ENCODE results near the gene BBS9. TPM values are rescaled to one million over a fixed set of nuclear protein-coding genes. Genes with fewer than 3 reads are reported as not detected.

Gene BBS9
- total RNA-seq, 5 donors from 2014 or later (not counting 1 experiment from before 2014, with no cell fraction given) = 18.5 to 28.8 (median 20.9) TPM

- Histone ChIP-seq H3K27ac (ENCODE audit: low read length) (no peak overlapping the region), H3K4me1 (ENCODE audit: control insufficient read depth in 1 of 2, extremely low read depth in 1 of 2, insufficient read depth in 2 of 2, low read length in 2 of 2) (peaks cover 0 to 3% of the 10 kb centered on the region in 2 experiments), H3K4me3 (ENCODE audit: control insufficient read depth in 1 of 2, extremely low read depth in 1 of 2, low read length in 1 of 2) (no peak overlapping the region), H3K9me3 (no peaks in the 10 kb centered on the region), H3K36me3 (ENCODE audit: control insufficient read depth in 2 of 2, extremely low read depth in 1 of 2, insufficient read depth in 1 of 2, low read length in 1 of 2) (peaks cover 0 to under 1% of the 10 kb centered on the region in 2 donors), H3K27me3 (replicated peaks in 1 of 2; ENCODE audit: control insufficient read depth in 2 of 2, extremely low read depth in 1 of 2, insufficient read depth in 2 of 2, low read length in 1 of 2) (no peaks in the 10 kb centered on the region)
- H3K4me1 Mint-ChIP-seq = peaks cover 7 to 9% (median 8%) of the 10 kb centered on the region in 3 donors
- no peaks in the 10 kb centered on the region for H3K27me3 Mint-ChIP-seq
- WGBS (ENCODE audit: insufficient coverage) = 44% methylated on average over 2 of the region's 3 CpGs
- POLR2A ChIA-PET = no interaction called here
- H3K9me3 Mint-ChIP-seq = no peaks in the 10 kb centered on the region
- CTCF ChIA-PET = interaction anchor here (0.6 to 3.7 kb wide), 9 partner anchors 11 to 747 kb away, joined by 3 to 27 read pairs (median 4); no protein-coding TSS in a partner anchor
- no peak overlapping the region for H3K27ac Mint-ChIP-seq
- DNase-seq (peak in 1 of 35 experiments; percentile 62), ATAC-seq (replicated peaks in 1 of 4) (no peak)
- H3K36me3 Mint-ChIP-seq = peaks cover 8% of the 10 kb centered on the region
- H3K4me3 Mint-ChIP-seq = no peak overlapping the region
Observed at GRCh38 chr7:33185786-33186185, 56.4 kb downstream of the BBS9 start.

DNA sequence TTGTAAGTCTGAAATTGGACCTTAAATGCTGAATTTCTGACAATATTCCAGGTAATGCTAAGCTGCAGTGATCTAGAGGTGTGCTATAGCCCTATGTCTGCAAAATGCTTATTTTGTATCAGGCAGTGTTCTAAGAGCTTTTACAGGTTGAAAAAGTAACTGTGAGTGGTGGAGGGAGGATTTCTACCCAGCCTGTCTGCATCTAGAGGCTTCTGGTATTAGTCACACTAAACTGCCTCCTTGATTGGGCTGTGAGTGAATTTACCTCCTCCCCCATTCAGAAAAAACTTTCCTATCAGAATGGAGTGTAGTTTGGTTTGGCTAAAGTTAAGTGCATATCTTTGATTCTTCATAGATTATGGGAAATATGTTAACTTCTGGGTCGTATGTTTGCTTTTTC, 56.8 kb downstream of the BBS9 start:
- Mint-ChIP-seq H3K9me3 (no peaks in the 10 kb centered on the region), H3K4me1 (peaks cover 11 to 13% (median 12%) of the 10 kb centered on the region in 3 donors), H3K4me3 (no peak overlapping the region), H3K27me3 (no peaks in the 10 kb centered on the region), H3K36me3 (peaks cover 4% of the 10 kb centered on the region), H3K27ac (no peak overlapping the region)
- Histone ChIP-seq H3K9me3 (no peaks in the 10 kb centered on the region), H3K4me1 (ENCODE audit: control insufficient read depth in 1 of 2, extremely low read depth in 1 of 2, insufficient read depth in 2 of 2, low read length in 2 of 2) (peaks cover 2 to 6% of the 10 kb centered on the region in 2 experiments), H3K27ac (ENCODE audit: low read length) (no peak overlapping the region), H3K4me3 (ENCODE audit: control insufficient read depth in 1 of 2, extremely low read depth in 1 of 2, low read length in 1 of 2) (no peak overlapping the region), H3K27me3 (replicated peaks in 1 of 2; ENCODE audit: control insufficient read depth in 2 of 2, extremely low read depth in 1 of 2, insufficient read depth in 2 of 2, low read length in 1 of 2) (no peaks in the 10 kb centered on the region), H3K36me3 (ENCODE audit: control insufficient read depth in 2 of 2, extremely low read depth in 1 of 2, insufficient read depth in 1 of 2, low read length in 1 of 2) (no peaks in the 10 kb centered on the region)
- WGBS (ENCODE audit: insufficient coverage) = no CpG with 5 or more reads among the region's 1 CpG
- CTCF ChIA-PET = interaction anchor here (0.6 to 3.7 kb wide), 5 partner anchors 11 to 746 kb away, joined by 3 to 27 read pairs (median 4); no protein-coding TSS in a partner anchor
- DNase-seq = no peak
- ATAC-seq (replicated peaks in 1 of 4) = no peak
- POLR2A ChIA-PET = no interaction called here

DNA sequence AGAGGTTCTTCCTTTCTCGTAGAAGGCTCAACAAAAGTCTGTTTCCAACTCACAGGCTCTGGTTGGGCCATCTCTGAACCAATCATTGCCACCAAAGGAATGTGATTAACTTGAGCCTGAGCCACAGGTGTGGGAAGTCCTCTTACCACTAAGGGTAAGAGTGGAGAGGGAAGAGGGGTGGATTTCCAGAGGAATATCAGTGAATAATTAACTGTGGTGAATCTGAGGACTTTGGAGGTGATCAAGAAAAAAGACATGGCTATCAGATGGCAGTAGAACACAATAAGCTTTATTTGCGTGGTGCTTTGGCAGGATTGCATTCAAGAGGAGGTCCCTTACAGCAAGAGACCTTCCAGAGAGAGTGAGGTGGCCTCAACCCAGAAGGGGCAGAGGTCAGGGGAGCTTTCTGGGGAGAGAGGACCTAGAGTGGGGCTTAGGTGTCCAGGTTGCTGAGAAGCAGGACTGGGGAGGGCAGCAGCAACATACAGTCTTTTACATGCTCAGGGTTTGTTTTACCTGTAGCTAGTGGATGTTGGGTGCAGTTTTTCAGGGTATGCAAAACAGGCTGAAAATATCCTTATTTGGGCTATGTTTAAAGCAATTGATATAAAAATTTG, 61.4 kb downstream of the BBS9 start:
- H3K27me3 Mint-ChIP-seq = no peaks in the 10 kb centered on the region
- H3K27ac Mint-ChIP-seq = peak overlapping the region; percentile 16 to 83
- no peaks in the 10 kb centered on the region for H3K9me3 Mint-ChIP-seq
- Histone ChIP-seq H3K4me1 (ENCODE audit: control insufficient read depth in 1 of 2, extremely low read depth in 1 of 2, insufficient read depth in 2 of 2, low read length in 2 of 2) (peaks cover 2 to 6% of the 10 kb centered on the region in 2 experiments), H3K36me3 (ENCODE audit: control insufficient read depth in 2 of 2, extremely low read depth in 1 of 2, insufficient read depth in 1 of 2, low read length in 1 of 2) (no peaks in the 10 kb centered on the region), H3K9me3 (no peaks in the 10 kb centered on the region), H3K27ac (ENCODE audit: low read length) (peak overlapping the region; percentile 15), H3K4me3 (ENCODE audit: control insufficient read depth in 1 of 2, extremely low read depth in 1 of 2, low read length in 1 of 2) (no peak overlapping the region), H3K27me3 (replicated peaks in 1 of 2; ENCODE audit: control insufficient read depth in 2 of 2, extremely low read depth in 1 of 2, insufficient read depth in 2 of 2, low read length in 1 of 2) (no peaks in the 10 kb centered on the region)
- ATAC-seq (replicated peaks in 1 of 4) (no peak), DNase-seq (no peak)
- peaks cover 18 to 20% (median 18%) of the 10 kb centered on the region in 3 donors for H3K4me1 Mint-ChIP-seq
- WGBS (ENCODE audit: insufficient coverage) = no CpG with 5 or more reads among the region's 2 CpGs
- peaks cover 27% of the 10 kb centered on the region for H3K36me3 Mint-ChIP-seq
- peak overlapping the region; percentile 35 to 37 (median 35) for H3K4me3 Mint-ChIP-seq
- POLR2A ChIA-PET = no interaction called here
- CTCF ChIA-PET = interaction anchor here (0.6 to 1.8 kb wide), 3 partner anchors 564 to 742 kb away, joined by 3 to 7 read pairs (median 4); no protein-coding TSS in a partner anchor

DNA sequence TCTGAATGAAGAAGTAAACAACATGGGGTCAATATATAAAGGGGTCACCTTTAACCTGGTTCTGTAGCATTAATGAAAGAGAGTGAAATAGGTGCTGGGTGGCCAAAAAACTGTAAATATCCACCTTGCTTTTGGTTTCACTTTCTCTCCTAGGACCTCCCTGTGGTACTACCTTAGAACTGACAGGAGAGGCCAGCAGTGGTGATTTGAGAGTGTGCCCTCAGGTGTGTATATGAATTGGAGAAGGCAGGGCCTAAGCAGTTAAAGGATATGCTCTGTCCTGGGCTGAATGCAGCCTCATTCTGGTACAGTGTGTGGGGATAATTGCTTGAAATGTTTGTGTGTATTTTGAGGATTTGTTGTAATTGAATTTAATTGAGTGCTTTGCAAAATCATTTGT, 62.0 kb downstream of the BBS9 start:
- peak overlapping the region; percentile 15 for H3K27ac ChIP-seq (ENCODE audit: low read length)
- no peaks in the 10 kb centered on the region for H3K36me3 ChIP-seq (ENCODE audit: control insufficient read depth in 2 of 2, extremely low read depth in 1 of 2, insufficient read depth in 1 of 2, low read length in 1 of 2)
- H3K4me3 ChIP-seq (ENCODE audit: control insufficient read depth in 1 of 2, extremely low read depth in 1 of 2, low read length in 1 of 2) = no peak overlapping the region
- H3K9me3 Mint-ChIP-seq = no peaks in the 10 kb centered on the region
- DNase-seq (peak in 5 of 35 experiments; percentile 1 to 38 (median 3)), ATAC-seq (replicated peaks in 1 of 4) (peak in 3 of 4 experiments; percentile 71 to 76 (median 71))
- H3K27me3 ChIP-seq (replicated peaks in 1 of 2; ENCODE audit: control insufficient read depth in 2 of 2, extremely low read depth in 1 of 2, insufficient read depth in 2 of 2, low read length in 1 of 2) = no peaks in the 10 kb centered on the region
- H3K27ac Mint-ChIP-seq = peak overlapping the region; percentile 16 to 83
- ChIA-PET POLR2A (no interaction called here), CTCF (interaction anchor here in 1 of 2 donors (1.8 kb wide), 1 partner anchor 741 kb away, joined by 7 read pairs; no protein-coding TSS in a partner anchor)
- H3K36me3 Mint-ChIP-seq = peaks cover 27% of the 10 kb centered on the region
- peaks cover 2 to 6% of the 10 kb centered on the region in 2 experiments for H3K4me1 ChIP-seq (ENCODE audit: control insufficient read depth in 1 of 2, extremely low read depth in 1 of 2, insufficient read depth in 2 of 2, low read length in 2 of 2)
- H3K27me3 Mint-ChIP-seq = no peaks in the 10 kb centered on the region
- H3K9me3 ChIP-seq = no peaks in the 10 kb centered on the region
- peak overlapping the region; percentile 35 to 37 (median 35) for H3K4me3 Mint-ChIP-seq
- peaks cover 18 to 20% (median 18%) of the 10 kb centered on the region in 3 donors for H3K4me1 Mint-ChIP-seq

GRCh38 chr7:33192695-33193291, 63.4 kb downstream of the BBS9 start:
- 86% methylated on average over 1 of the region's 2 CpGs for WGBS (ENCODE audit: insufficient coverage)
- DNase-seq = no peak
- CTCF ChIA-PET = no interaction called here
- Mint-ChIP-seq H3K27me3 (no peaks in the 10 kb centered on the region), H3K36me3 (peaks cover 32% of the 10 kb centered on the region), H3K4me1 (peaks cover 18 to 20% (median 18%) of the 10 kb centered on the region in 3 donors), H3K9me3 (no peaks in the 10 kb centered on the region), H3K4me3 (no peak overlapping the region), H3K27ac (no peak overlapping the region)
- Histone ChIP-seq H3K4me3 (ENCODE audit: control insufficient read depth in 1 of 2, extremely low read depth in 1 of 2, low read length in 1 of 2) (no peak overlapping the region), H3K36me3 (ENCODE audit: control insufficient read depth in 2 of 2, extremely low read depth in 1 of 2, insufficient read depth in 1 of 2, low read length in 1 of 2) (no peaks in the 10 kb centered on the region), H3K4me1 (ENCODE audit: control insufficient read depth in 1 of 2, extremely low read depth in 1 of 2, insufficient read depth in 2 of 2, low read length in 2 of 2) (peaks cover 2 to 6% of the 10 kb centered on the region in 2 experiments), H3K9me3 (no peaks in the 10 kb centered on the region), H3K27me3 (replicated peaks in 1 of 2; ENCODE audit: control insufficient read depth in 2 of 2, extremely low read depth in 1 of 2, insufficient read depth in 2 of 2, low read length in 1 of 2) (no peaks in the 10 kb centered on the region), H3K27ac (ENCODE audit: low read length) (no peak overlapping the region)
- POLR2A ChIA-PET = no interaction called here
- no peak for ATAC-seq (replicated peaks in 1 of 4)

DNA sequence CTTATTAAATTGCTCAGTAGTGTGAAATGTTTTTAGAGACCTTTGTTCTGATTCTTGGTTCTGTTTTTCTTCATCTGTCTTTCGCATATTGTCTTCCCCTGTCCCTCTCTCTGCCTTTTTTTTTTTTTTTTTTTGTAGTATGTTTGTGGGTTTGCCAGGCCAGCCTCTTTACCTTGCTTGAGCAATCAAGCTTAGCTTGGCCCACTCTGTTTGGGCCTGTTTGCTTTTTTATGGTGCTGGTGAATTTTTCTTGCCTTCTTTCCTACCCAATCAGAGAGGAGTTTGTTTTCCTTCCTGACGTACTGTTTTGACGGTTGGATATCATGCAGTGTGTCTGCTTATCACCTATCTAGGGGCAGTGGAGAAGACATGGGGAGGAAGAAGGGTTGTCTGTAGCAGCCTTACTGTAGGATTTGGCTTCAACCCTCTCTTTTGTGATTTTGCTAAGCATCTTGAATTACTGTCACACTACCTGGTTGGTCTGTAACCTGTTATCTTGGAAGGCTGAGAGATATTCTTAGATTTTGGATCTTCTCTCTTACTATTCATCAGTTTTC, 64.0 kb downstream of the BBS9 start:
- Histone ChIP-seq H3K4me1 (ENCODE audit: control insufficient read depth in 1 of 2, extremely low read depth in 1 of 2, insufficient read depth in 2 of 2, low read length in 2 of 2) (peaks cover 2 to 6% of the 10 kb centered on the region in 2 experiments), H3K4me3 (ENCODE audit: control insufficient read depth in 1 of 2, extremely low read depth in 1 of 2, low read length in 1 of 2) (no peak overlapping the region), H3K36me3 (ENCODE audit: control insufficient read depth in 2 of 2, extremely low read depth in 1 of 2, insufficient read depth in 1 of 2, low read length in 1 of 2) (no peaks in the 10 kb centered on the region), H3K9me3 (no peaks in the 10 kb centered on the region), H3K27me3 (replicated peaks in 1 of 2; ENCODE audit: control insufficient read depth in 2 of 2, extremely low read depth in 1 of 2, insufficient read depth in 2 of 2, low read length in 1 of 2) (no peaks in the 10 kb centered on the region), H3K27ac (ENCODE audit: low read length) (no peak overlapping the region)
- CTCF ChIA-PET = interaction anchor here (0.5 to 0.6 kb wide), 3 partner anchors 41 to 137 kb away, joined by 3 to 6 read pairs (median 3); no protein-coding TSS in a partner anchor
- ATAC-seq (replicated peaks in 1 of 4) (no peak), DNase-seq (no peak)
- no peaks in the 10 kb centered on the region for H3K9me3 Mint-ChIP-seq
- WGBS (ENCODE audit: insufficient coverage) = no CpG with 5 or more reads among the region's 3 CpGs
- H3K36me3 Mint-ChIP-seq = peaks cover 32% of the 10 kb centered on the region
- H3K4me3 Mint-ChIP-seq = no peak overlapping the region
- H3K4me1 Mint-ChIP-seq = peaks cover 18 to 20% (median 18%) of the 10 kb centered on the region in 3 donors
- H3K27me3 Mint-ChIP-seq = no peaks in the 10 kb centered on the region
- no peak overlapping the region for H3K27ac Mint-ChIP-seq
- POLR2A ChIA-PET = no interaction called here

Measured in T-cell (primary cell).